ENCODE measurements around the gene COPG1.

Gene COPG1

GRCh38 chr3:129278966-129279906, 29.8 kb downstream of the COPG1 start:
- DNase-seq (ENCODE audit: low read depth, low spot score): peak; percentile 67

- no peak for DNase-seq (ENCODE audit: low read depth, low spot score)
These were observed 30.8 kb downstream of the COPG1 start for GRCh38 chr3:129280183-129280582.

- no peak for DNase-seq (ENCODE audit: low read depth, low spot score)
These were observed 32.3 kb downstream of the COPG1 start for GRCh38 chr3:129281726-129282125.

GRCh38 chr3:129282727-129283327, 33.4 kb downstream of the COPG1 start:
- peak; percentile 15 for DNase-seq (ENCODE audit: low read depth, low spot score)

GRCh38 chr3:129286081-129286480, 36.7 kb downstream of the COPG1 start:
- no peak for DNase-seq (ENCODE audit: low read depth, low spot score)

- no peak for DNase-seq (ENCODE audit: low read depth, low spot score)
These were observed 39.0 kb downstream of the COPG1 start for GRCh38 chr3:129288446-129288845.

- DNase-seq (ENCODE audit: low read depth, low spot score): no peak
These were observed 40.0 kb downstream of the COPG1 start for GRCh38 chr3:129289201-129289921.

- no peak for DNase-seq (ENCODE audit: low read depth, low spot score)
These were observed 42.0 kb downstream of the COPG1 start for GRCh38 chr3:129291236-129291886.

- no peak for DNase-seq (ENCODE audit: low read depth, low spot score)
These were observed 45.9 kb downstream of the COPG1 start for GRCh38 chr3:129295286-129295685.

- peak; percentile 65 for DNase-seq (ENCODE audit: low read depth, low spot score)
These were observed 54.9 kb downstream of the COPG1 start for GRCh38 chr3:129304146-129304961.

GRCh38 chr3:129304962-129305222, 55.5 kb downstream of the COPG1 start:
- no peak for DNase-seq (ENCODE audit: low read depth, low spot score)

- DNase-seq (ENCODE audit: low read depth, low spot score): peak; percentile 93
These were observed 56.2 kb downstream of the COPG1 start for GRCh38 chr3:129305592-129306091.

- no peak for DNase-seq (ENCODE audit: low read depth, low spot score)
These were observed 59.2 kb downstream of the COPG1 start for GRCh38 chr3:129308636-129309035.

- no peak for DNase-seq (ENCODE audit: low read depth, low spot score)
These were observed 61.0 kb downstream of the COPG1 start for GRCh38 chr3:129310111-129311011.

- no peak for DNase-seq (ENCODE audit: low read depth, low spot score)
These were observed 61.9 kb downstream of the COPG1 start for GRCh38 chr3:129311054-129311902.

- DNase-seq (ENCODE audit: low read depth, low spot score): no peak
These were observed 62.7 kb downstream of the COPG1 start for GRCh38 chr3:129312021-129312639.

GRCh38 chr3:129312671-129313414, 63.4 kb downstream of the COPG1 start:
- no peak for DNase-seq (ENCODE audit: low read depth, low spot score)

- no peak for DNase-seq (ENCODE audit: low read depth, low spot score)
These were observed 63.9 kb downstream of the COPG1 start for GRCh38 chr3:129313415-129313664.

Data from astrocyte of the hippocampus (primary cell).